CD14-positive monocyte (primary cell): Measurements from ENCODE around the gene LIN28A. TPM values are rescaled to one million over a fixed set of nuclear protein-coding genes. Genes with fewer than 3 reads are reported as not detected.

ENCODE experiments used
- DNase-seq, 3 donors: peaks; one replicate each; pipeline ENCODE4 v3.0.0-alpha.2; 2011 to 2022
- H2AFZ ChIP-seq: 2 replicates; pipeline ENCODE4 v1.6.0; 2012; ENCODE audit warnings: mild to moderate bottlenecking, low read depth, low read length, inconsistent platforms; ENCODE audit not compliant: insufficient read depth, poor library complexity, severe bottlenecking
- H3K27ac ChIP-seq, 2 donors: 1 replicate in 1 of 2; 2 replicates in 1 of 2; pipeline ENCODE4 v1.5.1; 2012 to 2013; ENCODE audit warnings: low read length in 2 of 2, control low read depth in 1 of 2, inconsistent platforms in 1 of 2, low read depth in 1 of 2, mild to moderate bottlenecking in 1 of 2
- H3K27me3 ChIP-seq, 2 donors: one replicate each; pipeline versions ENCODE4 v1.6.0 to v1.6.1; 2011 to 2013; ENCODE audit warnings: low read length in 2 of 2; ENCODE audit not compliant: control insufficient read depth in 2 of 2, insufficient read depth in 2 of 2
- H3K36me3 ChIP-seq, 2 donors: replicated peaks in 1 of 2; 1 replicate in 1 of 2; 2 replicates in 1 of 2; pipeline versions ENCODE4 v1.5.1 to v1.6.1; 2012 to 2013; ENCODE audit warnings: low read length in 2 of 2, control low read depth in 1 of 2, inconsistent platforms in 1 of 2, mild to moderate bottlenecking in 1 of 2; ENCODE audit not compliant: insufficient read depth in 2 of 2, control insufficient read depth in 1 of 2
- H3K4me1 ChIP-seq, 2 donors: 1 replicate in 1 of 2; 2 replicates in 1 of 2; pipeline versions ENCODE4 v1.5.1 to v1.6.1; 2012 to 2013; ENCODE audit warnings: low read length in 2 of 2, control low read depth in 1 of 2, inconsistent platforms in 1 of 2, mild to moderate bottlenecking in 1 of 2, moderate library complexity in 1 of 2; ENCODE audit not compliant: insufficient read depth in 2 of 2, control insufficient read depth in 1 of 2
- H3K4me2 ChIP-seq: replicated peaks from 2 replicates; pipeline ENCODE3; 2012; ENCODE audit warnings: low read length, moderate library complexity, mild to moderate bottlenecking; ENCODE audit not compliant: poor library complexity, severe bottlenecking; ENCODE audit errors: extremely low read depth
- H3K4me3 ChIP-seq, 3 experiments: fragments of 200-600 bp in 1 of 3; sonication (generic) in 1 of 3; replicated peaks in 1 of 3; 1 replicate in 2 of 3; 2 replicates in 1 of 3; pipeline ENCODE4 v1.5.1; 2011 to 2013; ENCODE audit warnings: low read length in 3 of 3, mild to moderate bottlenecking in 3 of 3, control low read depth in 2 of 3, low read depth in 2 of 3, inconsistent platforms in 1 of 3, moderate library complexity in 1 of 3
- H3K79me2 ChIP-seq: 2 replicates; pipeline ENCODE4 v1.6.0; 2012; ENCODE audit warnings: mild to moderate bottlenecking, control low read depth, inconsistent platforms, low read length, moderate library complexity; ENCODE audit not compliant: insufficient read depth
- H3K9ac ChIP-seq: 2 replicates; pipeline ENCODE4 v1.6.0; 2017; ENCODE audit warnings: low read length, mild to moderate bottlenecking; ENCODE audit not compliant: insufficient read depth, poor library complexity, severe bottlenecking
- H3K9me3 ChIP-seq, 2 donors: replicated peaks in 1 of 2; 1 replicate in 1 of 2; 2 replicates in 1 of 2; pipeline versions ENCODE4 v1.5.1 to v1.6.1; 2012 to 2013; ENCODE audit warnings: low read length in 2 of 2, control low read depth in 1 of 2; ENCODE audit not compliant: control insufficient read depth in 1 of 2, insufficient read depth in 1 of 2
- H4K20me1 ChIP-seq: 2 replicates; pipeline ENCODE4 v1.6.0; 2012; ENCODE audit warnings: mild to moderate bottlenecking, low read length, control low read depth, moderate library complexity; ENCODE audit not compliant: insufficient read depth
- H3K27ac Mint-ChIP-seq, 7 donors: one replicate each; pipeline ENCODE4 v1.8.0; 2020; ENCODE audit warnings: mild to moderate bottlenecking in 7 of 7, mixed read lengths in 7 of 7, moderate library complexity in 6 of 7, inconsistent platforms in 2 of 7
- H3K27me3 Mint-ChIP-seq, 3 donors: one replicate each; pipeline ENCODE4 v1.8.0; 2021 to 2022; ENCODE audit warnings: low read depth in 3 of 3, mild to moderate bottlenecking in 3 of 3, mixed read lengths in 3 of 3, moderate library complexity in 3 of 3, inconsistent platforms in 1 of 3
- H3K36me3 Mint-ChIP-seq, 2 donors: one replicate each; pipeline ENCODE4 v1.8.0; 2020; ENCODE audit warnings: mixed read lengths in 2 of 2, inconsistent platforms in 1 of 2, mild to moderate bottlenecking in 1 of 2
- H3K4me1 Mint-ChIP-seq: one replicate; pipeline ENCODE4 v1.8.0; 2020; ENCODE audit warnings: mild to moderate bottlenecking, mixed read lengths
- H3K4me3 Mint-ChIP-seq, 2 donors: one replicate each; pipeline ENCODE4 v1.8.0; 2020; ENCODE audit warnings: mild to moderate bottlenecking in 2 of 2, mixed read lengths in 2 of 2, moderate library complexity in 1 of 2
- H3K9me3 Mint-ChIP-seq, 7 donors: one replicate each; pipeline ENCODE4 v1.8.0; 2020 to 2022; ENCODE audit warnings: mixed read lengths in 7 of 7, mild to moderate bottlenecking in 6 of 7, moderate library complexity in 6 of 7, inconsistent platforms in 2 of 7
- CTCF ChIP-seq: fragments of 200-600 bp; IDR thresholded peaks from one replicate; pipeline ENCODE4 v1.8.0; 2022; ENCODE audit warnings: antibody characterized with exemption, mild to moderate bottlenecking
- WGBS: methylation state at CpG from one replicate; pipeline ENCODE4 v1.1.5; 2013; ENCODE audit warnings: missing lambda C conversion rate; ENCODE audit not compliant: insufficient coverage; 5-methylcytosine and 5-hydroxymethylcytosine counted together
- intact Hi-C, 2 donors: fragments of 100-400 bp; cut with micrococcal nuclease; formaldehyde crosslinking; loops; one replicate each; pipeline versions ENCODE4 v1.15.0 to v1.15.1; 2023
- polyA plus RNA-seq, 3 donors: library from polyadenylated mRNA; depleted of rRNA in 1 of 3; unstranded in 2 of 3; stranded (reverse) in 1 of 3; fragments of 300-500 nt in 2 of 3; fragments of >200 nt in 1 of 3; fragmentation: Illumina TruSeq in 2 of 3; gene quantifications; 1 replicate in 2 of 3; 2 replicates in 1 of 3; pipeline ENCODE4 v1.2.3, GENCODE V29; 2012 to 2021

The LIN28A gene
- polyA plus RNA-seq, 3 donors = not detected

DNA sequence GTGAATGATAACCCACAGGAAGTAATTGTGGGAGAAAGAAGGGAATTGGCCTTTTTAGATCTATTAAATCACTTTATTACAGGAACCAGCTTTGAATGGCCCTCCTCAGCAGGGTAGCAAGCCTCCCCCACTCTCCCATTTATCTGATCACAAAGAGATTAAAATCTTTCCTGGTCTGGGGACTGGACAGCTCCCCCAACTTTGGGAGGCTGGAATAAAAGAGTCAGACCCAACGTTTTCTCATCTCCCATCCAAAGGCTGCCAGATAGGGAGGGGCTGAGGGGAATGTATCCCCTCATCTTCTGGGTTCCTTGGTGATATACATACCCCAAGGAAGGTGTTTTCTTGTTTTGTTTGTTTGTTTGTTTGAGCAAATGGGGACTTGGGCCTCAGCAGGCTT, 2.4 kb downstream of the LIN28A start:
- TF ChIP-seq CTCF = no peak
- H3K4me1 Mint-ChIP-seq = peaks cover 18% of the 10 kb centered on the region
- no peak overlapping the region for H3K4me2 ChIP-seq
- no peak overlapping the region for H3K27ac ChIP-seq
- no peaks in the 10 kb centered on the region for H3K36me3 ChIP-seq
- H3K4me1 ChIP-seq = peaks cover 8 to 12% of the 10 kb centered on the region in 2 donors
- peak overlapping the region in 1 of 2 donors; percentile 79 for H3K4me3 Mint-ChIP-seq
- peaks cover 0 to 3% of the 10 kb centered on the region in 2 donors for H3K36me3 Mint-ChIP-seq
- peaks cover 68 to 82% (median 81%) of the 10 kb centered on the region in 3 donors for H3K27me3 Mint-ChIP-seq
- no peak overlapping the region for H3K4me3 ChIP-seq
- no peak overlapping the region for H3K27ac Mint-ChIP-seq
- peaks cover 0 to 34% of the 10 kb centered on the region in 2 donors for H3K9me3 ChIP-seq
- WGBS = no CpG with 5 or more reads among the region's 1 CpG
- intact Hi-C loops = no loop called here
- no peak overlapping the region for H2AFZ ChIP-seq
- H3K9me3 Mint-ChIP-seq = peaks cover 0 to 24% (median 6%) of the 10 kb centered on the region in 7 donors
- no peaks in the 10 kb centered on the region for H4K20me1 ChIP-seq
- no peak for DNase-seq
- no peak overlapping the region for H3K9ac ChIP-seq
- H3K79me2 ChIP-seq = no peaks in the 10 kb centered on the region
- H3K27me3 ChIP-seq = peaks cover 63 to 79% of the 10 kb centered on the region in 2 donors

DNA sequence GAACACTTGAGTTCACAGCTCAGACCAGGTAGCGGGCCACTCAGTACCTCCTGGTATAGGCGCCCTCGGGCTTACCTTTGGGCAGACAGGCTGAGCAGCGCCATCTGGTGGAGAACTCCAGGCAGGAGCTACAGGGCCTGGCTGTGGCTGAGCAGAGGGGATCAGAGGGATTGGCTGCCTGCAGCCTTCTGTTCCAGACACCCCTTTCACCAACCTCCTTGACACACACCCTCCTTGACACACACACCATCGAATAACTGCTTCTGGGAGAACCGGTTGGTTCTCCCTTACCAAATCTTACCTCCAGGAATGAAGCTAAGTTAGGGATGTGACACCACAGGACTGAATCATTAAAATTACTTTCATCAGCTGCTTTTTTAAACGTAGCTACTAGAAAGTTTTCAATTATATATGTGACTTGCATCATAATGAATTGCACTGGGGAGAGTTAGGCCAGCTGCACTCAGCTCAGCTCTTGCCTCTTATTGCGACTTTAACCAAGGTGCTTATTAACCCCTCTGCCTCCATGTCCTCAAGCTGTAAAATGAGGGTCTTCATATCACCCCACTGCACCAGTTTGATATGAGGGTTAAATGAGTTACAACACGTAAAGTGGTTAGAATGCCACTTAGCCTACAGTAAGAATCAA, 6.6 kb downstream of the LIN28A start:
- peak; percentile 56 to 71 (median 68) for DNase-seq
- peaks cover 33 to 39% of the 10 kb centered on the region in 2 donors for H3K27me3 ChIP-seq
- no peak overlapping the region for H3K27ac ChIP-seq
- Mint-ChIP-seq H3K9me3 (peaks cover 0 to 4% (median 2%) of the 10 kb centered on the region in 7 donors), H3K4me1 (no peaks in the 10 kb centered on the region), H3K27me3 (peaks cover 37 to 58% (median 47%) of the 10 kb centered on the region in 3 donors), H3K4me3 (no peak overlapping the region), H3K36me3 (no peaks in the 10 kb centered on the region), H3K27ac (no peak overlapping the region)
- peaks cover 0 to 3% of the 10 kb centered on the region in 2 donors for H3K9me3 ChIP-seq
- H3K9ac ChIP-seq = no peak overlapping the region
- no peak overlapping the region for H3K4me3 ChIP-seq
- H3K4me1 ChIP-seq = no peaks in the 10 kb centered on the region
- no peak overlapping the region for H2AFZ ChIP-seq
- intact Hi-C loops = loop anchor here in 1 of 2 donors (5.0 kb wide), 2 partner anchors 310 to 380 kb away; no protein-coding TSS in a partner anchor
- H3K79me2 ChIP-seq = no peaks in the 10 kb centered on the region
- TF ChIP-seq CTCF = peak; percentile 95
- 7% methylated on average over 3 of the region's 9 CpGs for WGBS
- H3K4me2 ChIP-seq = no peak overlapping the region
- H3K36me3 ChIP-seq = no peaks in the 10 kb centered on the region
- no peaks in the 10 kb centered on the region for H4K20me1 ChIP-seq
